HEK293T (cell line): ENCODE data around the gene ANKRD63.

Experiments
- BHLHE40 ChIP-seq: fragments of 450-650 bp; IDR thresholded peaks from 2 replicates; pipeline ENCODE4 v1.6.1; 2016; ENCODE audit warnings: mild to moderate bottlenecking, moderate library complexity, borderline replicate concordance
- CTBP1 ChIP-seq: fragments of 450-650 bp; IDR thresholded peaks from 2 replicates; pipeline ENCODE4 v1.6.1; 2016; ENCODE audit warnings: borderline replicate concordance
- FOXM1 ChIP-seq: fragments of 450-650 bp; IDR thresholded peaks from 2 replicates; pipeline ENCODE4 v1.6.1; 2017; ENCODE audit warnings: mild to moderate bottlenecking, borderline replicate concordance
- HDGF ChIP-seq: fragments of 450-650 bp; IDR thresholded peaks from 2 replicates; pipeline ENCODE4 v1.6.1; 2017; ENCODE audit warnings: antibody characterized with exemption, borderline replicate concordance
- L3MBTL2 ChIP-seq: fragments of 450-650 bp; conservative IDR thresholded peaks from 2 replicates; pipeline ENCODE4 v1.6.1; 2016; ENCODE audit warnings: mild to moderate bottlenecking
- SP1 ChIP-seq: fragments of 450-650 bp; IDR thresholded peaks from 2 replicates; pipeline ENCODE4 v1.6.1; 2017
- TARDBP ChIP-seq: fragments of 450-650 bp; IDR thresholded peaks from 2 replicates; pipeline ENCODE4 v1.6.1; 2016
- TF ChIP-seq, protein P1 (sequence below): fragments of 450-650 bp; IDR thresholded peaks from 2 replicates; pipeline ENCODE4 v1.6.1; 2016

GRCh38 chr15:40265875-40266274 is 17.0 kb downstream of the ANKRD63 start:
- no peak for TF ChIP-seq TARDBP
- no peak for TF ChIP-seq HDGF
- TF ChIP-seq FOXM1 = no peak
- no peak for TF ChIP-seq BHLHE40
- no peak for TF ChIP-seq L3MBTL2
- no peak for TF ChIP-seq CTBP1
- TF ChIP-seq, protein P1, sequence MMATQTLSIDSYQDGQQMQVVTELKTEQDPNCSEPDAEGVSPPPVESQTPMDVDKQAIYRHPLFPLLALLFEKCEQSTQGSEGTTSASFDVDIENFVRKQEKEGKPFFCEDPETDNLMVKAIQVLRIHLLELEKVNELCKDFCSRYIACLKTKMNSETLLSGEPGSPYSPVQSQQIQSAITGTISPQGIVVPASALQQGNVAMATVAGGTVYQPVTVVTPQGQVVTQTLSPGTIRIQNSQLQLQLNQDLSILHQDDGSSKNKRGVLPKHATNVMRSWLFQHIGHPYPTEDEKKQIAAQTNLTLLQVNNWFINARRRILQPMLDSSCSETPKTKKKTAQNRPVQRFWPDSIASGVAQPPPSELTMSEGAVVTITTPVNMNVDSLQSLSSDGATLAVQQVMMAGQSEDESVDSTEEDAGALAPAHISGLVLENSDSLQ = no peak
- TF ChIP-seq SP1 = no peak
